GM19035 (cell line): ENCODE measurements around the gene TTC4.

ENCODE experiments used
- ATAC-seq: cut with Tn5 transposase; IDR thresholded peaks from one replicate; pipeline ENCODE4 v1.9.1; 2021; ENCODE audit not compliant: unreplicated experiment

TTC4 gene

GRCh38 chr1:54701996-54702395, 13.7 kb upstream of the TTC4 start:
- ATAC-seq: no peak

- ATAC-seq: no peak
Observed at GRCh38 chr1:54703471-54703870, 12.2 kb upstream of the TTC4 start.

GRCh38 chr1:54705153-54705552, 10.5 kb upstream of the TTC4 start:
- no peak for ATAC-seq

- ATAC-seq: no peak
Observed at GRCh38 chr1:54706419-54706818, 9.2 kb upstream of the TTC4 start.

GRCh38 chr1:54708385-54708784, 7.3 kb upstream of the TTC4 start:
- no peak for ATAC-seq

- no peak for ATAC-seq
Observed at GRCh38 chr1:54709547-54710292, 5.9 kb upstream of the TTC4 start.

GRCh38 chr1:54710434-54710833, 5.2 kb upstream of the TTC4 start:
- ATAC-seq: no peak

GRCh38 chr1:54710841-54711240, 4.8 kb upstream of the TTC4 start:
- ATAC-seq: no peak

GRCh38 chr1:54711536-54711935, 4.1 kb upstream of the TTC4 start:
- ATAC-seq: no peak

GRCh38 chr1:54714881-54715492, 674 bp upstream of the TTC4 start:
- no peak for ATAC-seq

- peak; percentile 16 for ATAC-seq
Observed at GRCh38 chr1:54716299-54717047, 812 bp downstream of the TTC4 start.

GRCh38 chr1:54721719-54722118, 6.1 kb downstream of the TTC4 start:
- no peak for ATAC-seq

GRCh38 chr1:54723985-54724384, 8.3 kb downstream of the TTC4 start:
- ATAC-seq: no peak

- ATAC-seq: no peak
Observed at GRCh38 chr1:54724771-54725170, 9.1 kb downstream of the TTC4 start.

- ATAC-seq: no peak
Observed at GRCh38 chr1:54728027-54728426, 12.4 kb downstream of the TTC4 start.

- ATAC-seq: no peak
Observed at GRCh38 chr1:54736685-54737084, 21.0 kb downstream of the TTC4 start.

- ATAC-seq: no peak
Observed at GRCh38 chr1:54738244-54738643, 22.6 kb downstream of the TTC4 start.

- no peak for ATAC-seq
Observed at GRCh38 chr1:54741531-54741930, 25.9 kb downstream of the TTC4 start.

GRCh38 chr1:54742282-54742681, 26.6 kb downstream of the TTC4 start:
- ATAC-seq: no peak

- no peak for ATAC-seq
Observed at GRCh38 chr1:54743416-54744226, 28.0 kb downstream of the TTC4 start.

GRCh38 chr1:54744696-54745095, 29.0 kb downstream of the TTC4 start:
- no peak for ATAC-seq
